Activated naive CD4-positive, alpha-beta T cell treated with anti-CD3 and anti-CD28 coated beads, Interleukin-2, amount 50 U/mL, for 24 hours (primary cell): Measurements from ENCODE around the gene ATXN2.
"Not testable (repeated sequence)": the region's sequence is repeated elsewhere in the genome, so short reads cannot be mapped to it uniquely, and the experiment has no call there.

ENCODE experiments used
- H3K27ac Mint-ChIP-seq: one replicate; pipeline ENCODE4 v1.8.0; 2021; ENCODE audit warnings: mild to moderate bottlenecking, mixed read lengths
- H3K27me3 Mint-ChIP-seq: one replicate; pipeline ENCODE4 v1.8.0; 2021; ENCODE audit warnings: mixed read lengths
- H3K36me3 Mint-ChIP-seq: one replicate; pipeline ENCODE4 v1.8.0; 2021; ENCODE audit warnings: mixed read lengths
- H3K4me1 Mint-ChIP-seq: one replicate; pipeline ENCODE4 v1.8.0; 2021; ENCODE audit warnings: mixed read lengths
- H3K4me3 Mint-ChIP-seq: one replicate; pipeline ENCODE4 v1.8.0; 2021; ENCODE audit warnings: mild to moderate bottlenecking, mixed read lengths
- H3K9me3 Mint-ChIP-seq: one replicate; pipeline ENCODE4 v1.8.0; 2021; ENCODE audit warnings: mixed read lengths

Gene ATXN2, protein sequence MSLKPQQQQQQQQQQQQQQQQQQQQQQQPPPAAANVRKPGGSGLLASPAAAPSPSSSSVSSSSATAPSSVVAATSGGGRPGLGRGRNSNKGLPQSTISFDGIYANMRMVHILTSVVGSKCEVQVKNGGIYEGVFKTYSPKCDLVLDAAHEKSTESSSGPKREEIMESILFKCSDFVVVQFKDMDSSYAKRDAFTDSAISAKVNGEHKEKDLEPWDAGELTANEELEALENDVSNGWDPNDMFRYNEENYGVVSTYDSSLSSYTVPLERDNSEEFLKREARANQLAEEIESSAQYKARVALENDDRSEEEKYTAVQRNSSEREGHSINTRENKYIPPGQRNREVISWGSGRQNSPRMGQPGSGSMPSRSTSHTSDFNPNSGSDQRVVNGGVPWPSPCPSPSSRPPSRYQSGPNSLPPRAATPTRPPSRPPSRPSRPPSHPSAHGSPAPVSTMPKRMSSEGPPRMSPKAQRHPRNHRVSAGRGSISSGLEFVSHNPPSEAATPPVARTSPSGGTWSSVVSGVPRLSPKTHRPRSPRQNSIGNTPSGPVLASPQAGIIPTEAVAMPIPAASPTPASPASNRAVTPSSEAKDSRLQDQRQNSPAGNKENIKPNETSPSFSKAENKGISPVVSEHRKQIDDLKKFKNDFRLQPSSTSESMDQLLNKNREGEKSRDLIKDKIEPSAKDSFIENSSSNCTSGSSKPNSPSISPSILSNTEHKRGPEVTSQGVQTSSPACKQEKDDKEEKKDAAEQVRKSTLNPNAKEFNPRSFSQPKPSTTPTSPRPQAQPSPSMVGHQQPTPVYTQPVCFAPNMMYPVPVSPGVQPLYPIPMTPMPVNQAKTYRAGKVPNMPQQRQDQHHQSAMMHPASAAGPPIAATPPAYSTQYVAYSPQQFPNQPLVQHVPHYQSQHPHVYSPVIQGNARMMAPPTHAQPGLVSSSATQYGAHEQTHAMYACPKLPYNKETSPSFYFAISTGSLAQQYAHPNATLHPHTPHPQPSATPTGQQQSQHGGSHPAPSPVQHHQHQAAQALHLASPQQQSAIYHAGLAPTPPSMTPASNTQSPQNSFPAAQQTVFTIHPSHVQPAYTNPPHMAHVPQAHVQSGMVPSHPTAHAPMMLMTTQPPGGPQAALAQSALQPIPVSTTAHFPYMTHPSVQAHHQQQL

DNA sequence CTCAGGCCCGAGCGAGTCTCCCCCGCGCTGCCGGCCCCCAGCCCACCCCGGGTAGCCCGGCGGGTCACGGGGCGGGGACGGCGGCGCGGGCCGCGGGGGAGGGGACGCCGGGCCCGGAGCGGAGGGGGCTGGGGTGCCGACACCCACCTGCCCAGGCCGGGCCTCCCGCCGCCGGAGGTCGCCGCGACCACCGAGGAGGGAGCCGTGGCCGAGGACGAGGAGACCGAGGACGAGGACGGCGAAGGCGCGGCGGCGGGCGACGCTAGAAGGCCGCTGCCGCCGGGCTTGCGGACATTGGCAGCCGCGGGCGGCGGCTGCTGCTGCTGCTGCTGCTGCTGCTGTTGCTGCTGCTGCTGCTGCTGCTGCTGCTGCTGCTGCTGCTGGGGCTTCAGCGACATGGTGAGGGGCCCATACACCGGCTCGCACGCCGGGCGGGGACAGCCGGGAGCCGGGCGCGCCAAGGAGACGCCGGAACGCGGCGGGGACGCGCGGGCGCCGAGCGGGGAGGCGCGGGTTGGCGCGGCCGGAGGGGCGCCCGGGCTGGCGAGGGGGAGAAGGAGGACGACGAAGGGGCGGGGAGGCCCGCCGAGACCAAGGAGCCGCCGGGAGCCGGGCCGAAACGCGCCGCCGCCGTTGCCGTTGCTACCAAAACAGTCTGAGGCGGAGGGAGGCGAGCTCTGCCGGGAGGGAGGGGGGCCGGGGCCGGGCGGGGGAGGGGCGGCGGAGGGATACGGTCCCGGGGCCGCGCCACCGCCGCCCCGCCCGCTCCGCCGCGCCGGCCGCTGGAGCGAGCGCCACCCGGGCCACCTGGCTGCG lies at the start of gene ATXN2:
ATXN2 (minus strand) TSS at position 679 of the 816 bp plus-strand sequence; CDS start at position 398, 281 bp downstream.
- peaks cover 42% of the 10 kb centered on the region for H3K4me1 Mint-ChIP-seq

DNA sequence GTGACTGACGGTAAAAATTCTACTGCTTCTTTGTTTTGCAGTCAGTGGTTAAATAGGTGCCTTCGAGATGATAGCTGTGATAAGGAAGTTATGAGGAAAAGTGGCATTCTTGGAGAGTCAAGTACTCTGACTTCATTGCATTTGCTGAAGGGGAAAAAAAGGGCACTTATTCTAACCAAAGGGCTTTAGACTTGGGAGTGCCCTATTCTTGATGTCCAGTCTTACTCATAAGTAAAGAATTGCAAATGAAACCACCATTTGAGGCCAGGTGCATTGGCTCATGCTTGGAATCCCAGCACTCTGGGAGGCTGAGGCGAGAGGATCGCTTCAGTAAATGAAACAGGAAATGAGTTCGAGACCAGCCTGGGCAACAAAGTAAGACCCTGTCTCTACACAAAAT lies 46.3 kb upstream of the ATXN2 start:
- Mint-ChIP-seq H3K27ac (peak overlapping the region; percentile 30), H3K27me3 (no peaks in the 10 kb centered on the region), H3K4me3 (no peak overlapping the region), H3K36me3 (peaks cover 3% of the 10 kb centered on the region), H3K4me1 (no peaks in the 10 kb centered on the region), H3K9me3 (no peaks in the 10 kb centered on the region)

More for the DNA sequence above, at the start of gene ATXN2:
- Mint-ChIP-seq H3K9me3 (no peaks in the 10 kb centered on the region), H3K27ac (peak within 1 kb of the TSS; percentile 95), H3K27me3 (no peaks in the 10 kb centered on the region), H3K36me3 (no peaks in the 10 kb centered on the region), H3K4me3 (peak within 1 kb of the TSS; percentile 94)

DNA sequence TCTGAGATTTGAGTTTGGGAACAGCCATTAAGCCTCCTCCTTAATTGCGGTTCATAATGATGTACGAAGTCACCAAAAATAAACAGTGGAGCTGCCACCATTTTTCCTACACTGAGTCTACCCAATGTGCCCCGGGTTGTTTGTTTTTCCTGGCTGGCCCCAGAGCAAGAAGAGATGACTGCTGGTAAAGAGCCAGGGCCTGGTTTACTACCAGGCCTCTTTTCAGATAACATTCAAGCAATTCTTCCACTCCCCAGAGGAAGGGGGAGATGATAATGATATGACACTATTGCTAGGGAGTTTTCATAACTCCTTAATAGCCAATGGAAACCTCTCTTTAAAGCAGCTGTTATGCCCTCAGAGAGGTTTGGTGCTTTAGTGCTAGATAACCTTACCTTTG lies 44.3 kb upstream of the ATXN2 start:
- H3K27me3 Mint-ChIP-seq = no peaks in the 10 kb centered on the region
- H3K36me3 Mint-ChIP-seq = peaks cover 3% of the 10 kb centered on the region
- H3K4me3 Mint-ChIP-seq = no peak overlapping the region
- no peaks in the 10 kb centered on the region for H3K9me3 Mint-ChIP-seq
- no peaks in the 10 kb centered on the region for H3K4me1 Mint-ChIP-seq
- H3K27ac Mint-ChIP-seq = no peak overlapping the region

DNA sequence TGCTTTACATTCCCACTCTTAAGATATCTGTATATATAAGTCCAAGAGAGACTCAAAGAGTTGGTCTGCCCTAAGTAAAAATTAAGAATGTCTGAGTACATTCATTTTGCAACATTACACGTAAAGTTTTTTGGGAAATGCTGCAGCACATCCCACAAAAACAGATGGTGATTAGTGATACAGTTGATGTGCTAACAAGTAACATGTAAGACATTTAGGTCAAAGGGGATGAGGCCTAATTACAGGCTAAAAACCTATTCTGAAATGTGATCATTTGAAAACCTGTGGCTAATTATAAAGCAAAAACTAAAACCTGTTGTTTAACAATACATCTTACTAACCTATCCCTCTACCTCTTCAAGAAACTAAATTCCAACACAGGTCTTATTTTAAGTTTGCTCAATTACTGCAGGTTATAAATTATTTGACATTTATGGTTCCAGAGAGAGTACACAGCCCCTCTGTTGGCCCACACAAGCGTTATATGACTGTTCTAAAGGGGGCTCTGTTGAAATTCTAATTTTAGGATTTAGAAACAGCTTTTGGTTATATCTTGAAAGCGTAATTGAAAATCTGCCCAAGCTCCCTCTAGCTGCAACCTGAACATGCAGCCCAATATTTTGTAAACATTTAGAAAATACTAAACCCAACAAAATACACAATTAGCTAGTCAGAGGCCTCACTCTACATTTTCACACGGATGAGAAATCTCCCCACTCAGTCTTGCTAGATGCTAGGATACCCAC lies 43.7 kb upstream of the ATXN2 start:
- Mint-ChIP-seq H3K36me3 (peaks cover 3% of the 10 kb centered on the region), H3K27ac (no peak overlapping the region), H3K9me3 (no peaks in the 10 kb centered on the region), H3K27me3 (no peaks in the 10 kb centered on the region), H3K4me3 (no peak overlapping the region), H3K4me1 (no peaks in the 10 kb centered on the region)

DNA sequence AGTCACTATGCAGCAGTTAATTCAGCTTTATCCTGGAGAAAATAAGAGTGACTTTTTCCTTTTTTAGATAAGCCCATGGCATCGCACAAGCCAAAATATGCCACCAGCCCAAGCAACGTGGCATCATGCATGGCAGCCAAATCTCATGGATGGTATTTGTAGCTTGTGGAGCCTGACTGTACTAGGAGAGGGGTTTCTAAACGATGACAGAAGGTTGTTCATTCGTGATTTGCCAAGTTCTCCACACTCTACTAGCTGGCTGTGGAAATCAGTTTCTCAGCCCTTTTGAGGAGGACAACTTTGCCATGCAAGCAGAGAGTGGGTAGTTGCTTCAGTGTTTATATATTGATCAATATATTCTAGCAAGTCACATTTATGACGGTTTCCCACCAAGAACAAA lies 41.4 kb upstream of the ATXN2 start:
- H3K9me3 Mint-ChIP-seq = no peaks in the 10 kb centered on the region

DNA sequence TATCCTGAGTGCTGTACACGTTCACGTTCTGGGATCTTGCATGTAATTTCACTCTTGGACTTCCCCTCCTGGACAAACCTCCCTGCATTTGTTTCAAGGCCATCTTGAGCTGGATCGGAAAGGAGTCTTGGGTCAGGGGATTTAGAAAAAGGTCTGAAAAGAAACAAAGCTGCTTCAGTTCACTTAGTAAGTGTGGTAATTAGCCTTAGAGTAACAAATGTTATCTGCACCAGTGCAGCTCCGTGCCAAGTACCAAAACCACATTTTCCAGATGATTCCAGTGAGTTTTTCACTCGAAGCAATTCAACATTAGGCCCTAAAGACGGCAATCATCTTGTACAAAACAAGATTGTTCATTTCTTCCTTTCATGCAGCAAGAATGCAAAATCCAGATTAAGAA lies 39.4 kb upstream of the ATXN2 start:
- H3K9me3 Mint-ChIP-seq = no peaks in the 10 kb centered on the region
- H3K36me3 Mint-ChIP-seq = no peaks in the 10 kb centered on the region
- no peak overlapping the region for H3K4me3 Mint-ChIP-seq
- H3K27me3 Mint-ChIP-seq = no peaks in the 10 kb centered on the region
- peaks cover 5% of the 10 kb centered on the region for H3K4me1 Mint-ChIP-seq
- no peak overlapping the region for H3K27ac Mint-ChIP-seq

More for the DNA sequence above, 41.4 kb upstream of the ATXN2 start:
- peaks cover 5% of the 10 kb centered on the region for H3K4me1 Mint-ChIP-seq
- no peak overlapping the region for H3K4me3 Mint-ChIP-seq
- H3K27me3 Mint-ChIP-seq = no peaks in the 10 kb centered on the region
- H3K36me3 Mint-ChIP-seq = no peaks in the 10 kb centered on the region
- H3K27ac Mint-ChIP-seq = no peak overlapping the region

DNA sequence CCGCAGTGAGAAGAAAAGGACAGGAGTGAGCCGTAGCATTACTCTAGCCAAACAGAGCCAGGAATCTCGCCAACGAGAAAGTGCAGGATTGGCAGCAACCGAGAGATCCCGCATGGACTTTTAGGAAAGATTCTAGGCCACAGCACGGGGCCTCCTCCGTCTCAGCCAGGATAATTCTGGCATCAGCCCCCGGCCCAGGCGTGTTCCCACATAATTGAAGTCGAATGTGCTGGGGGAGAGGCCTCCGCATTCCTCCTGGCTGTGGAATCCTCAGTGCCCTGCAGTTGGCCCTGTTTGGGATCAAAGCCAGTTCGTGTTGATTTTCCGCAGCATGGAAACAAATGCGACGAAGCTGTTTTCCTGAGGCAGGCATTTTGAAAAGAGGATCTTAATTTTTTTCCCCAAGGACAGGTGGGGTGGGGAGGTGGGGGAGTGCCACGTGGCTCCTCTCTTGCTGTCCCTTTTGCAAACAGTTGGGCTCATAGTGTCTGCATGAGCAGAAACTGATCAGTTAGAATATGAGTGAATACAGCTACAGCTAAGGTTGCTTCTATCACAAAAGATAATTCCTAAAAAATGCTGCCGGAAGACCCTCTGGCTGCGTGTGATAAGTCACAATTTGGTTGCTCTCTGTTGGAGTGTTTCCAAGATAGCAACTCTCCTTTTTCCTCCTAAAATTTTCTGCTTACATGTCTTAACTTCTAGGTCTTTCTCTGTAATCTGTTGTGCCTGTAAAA lies 37.3 kb upstream of the ATXN2 start:
- Mint-ChIP-seq H3K27ac (no peak overlapping the region), H3K36me3 (no peaks in the 10 kb centered on the region), H3K27me3 (no peaks in the 10 kb centered on the region), H3K4me3 (no peak overlapping the region), H3K4me1 (peaks cover 5% of the 10 kb centered on the region), H3K9me3 (no peaks in the 10 kb centered on the region)

DNA sequence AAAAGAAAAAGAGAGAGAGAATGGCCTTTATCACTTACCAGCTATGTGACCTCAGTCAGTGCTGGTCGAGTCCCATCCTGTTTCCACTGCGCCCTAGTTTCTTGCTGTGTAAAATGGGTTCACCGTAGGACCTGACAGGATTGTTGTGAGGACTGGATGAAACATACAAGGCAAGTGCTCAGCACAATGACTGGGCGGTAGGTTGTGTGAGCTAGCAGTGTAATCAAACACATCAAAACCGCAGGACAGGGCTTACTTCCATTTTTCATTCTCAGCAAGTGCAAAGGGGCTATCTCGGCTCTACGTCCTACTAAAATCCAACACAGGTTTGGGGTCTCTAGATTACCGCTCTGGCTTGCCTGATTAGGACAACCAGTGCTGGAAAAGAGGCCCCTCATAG lies 36.4 kb upstream of the ATXN2 start:
- no peaks in the 10 kb centered on the region for H3K36me3 Mint-ChIP-seq
- H3K4me1 Mint-ChIP-seq = peaks cover 5% of the 10 kb centered on the region
- H3K27me3 Mint-ChIP-seq = no peaks in the 10 kb centered on the region
- H3K4me3 Mint-ChIP-seq = no peak overlapping the region
- no peak overlapping the region for H3K27ac Mint-ChIP-seq
- no peaks in the 10 kb centered on the region for H3K9me3 Mint-ChIP-seq

DNA sequence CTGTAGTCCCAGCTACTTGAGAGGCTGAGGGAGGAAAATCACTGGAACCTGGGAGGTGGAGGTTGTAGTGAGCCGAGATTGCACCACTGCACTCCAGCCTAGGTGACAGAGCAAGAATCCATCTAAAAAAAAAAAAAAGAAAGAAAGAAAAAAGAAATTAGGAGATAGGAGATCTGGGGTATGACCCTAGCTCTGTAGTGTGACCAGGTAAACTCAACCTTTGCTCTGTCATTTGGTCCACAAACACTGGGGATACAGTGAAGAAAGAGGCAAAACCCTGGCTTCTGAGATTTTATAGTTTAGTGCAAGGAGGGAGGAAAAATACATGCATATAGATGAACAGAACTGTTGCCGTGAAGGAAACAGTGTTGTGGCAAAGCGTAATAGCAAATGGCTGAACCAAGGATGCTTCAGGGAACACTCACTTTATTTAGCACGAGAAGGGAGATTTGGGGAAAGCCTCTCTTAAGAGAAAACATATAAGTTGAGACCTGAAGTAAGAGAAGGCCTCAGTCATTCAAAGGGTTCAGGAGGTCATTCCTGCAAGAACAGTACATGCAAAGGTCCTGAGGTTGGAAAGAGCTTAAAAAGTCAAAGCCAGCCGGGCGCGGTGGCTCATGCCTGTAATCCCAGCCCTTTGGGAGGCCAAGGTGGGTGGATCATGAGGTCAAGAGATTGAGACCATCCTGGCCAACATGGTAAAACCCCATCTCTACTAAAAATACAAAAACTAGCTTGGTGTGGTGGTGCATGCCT lies 29.6 kb upstream of the ATXN2 start:
- Mint-ChIP-seq H3K4me3 (no peak overlapping the region), H3K27ac (no peak overlapping the region), H3K9me3 (no peaks in the 10 kb centered on the region), H3K4me1 (no peaks in the 10 kb centered on the region), H3K36me3 (no peaks in the 10 kb centered on the region), H3K27me3 (no peaks in the 10 kb centered on the region)

DNA sequence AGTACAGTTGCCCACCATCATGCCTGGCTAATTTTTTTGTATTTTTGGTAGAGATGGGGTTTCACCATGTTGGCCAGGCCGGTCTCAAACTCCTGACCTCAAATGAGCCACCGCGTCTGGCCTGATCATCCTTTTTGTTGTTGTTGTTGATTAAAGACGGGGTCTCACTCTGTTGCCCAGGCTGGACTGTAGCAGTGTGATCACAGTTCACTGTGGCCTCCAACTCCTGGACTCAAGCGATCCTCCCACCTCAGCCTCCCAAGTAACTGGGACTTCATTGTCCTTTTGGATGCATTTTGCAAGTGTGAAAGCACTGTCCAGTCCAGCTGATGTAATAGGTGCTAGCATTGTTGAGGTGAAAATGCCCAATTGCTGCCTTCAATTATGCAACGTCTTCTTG lies 27.1 kb upstream of the ATXN2 start:
- Mint-ChIP-seq H3K36me3 (no peaks in the 10 kb centered on the region), H3K27ac (no peak overlapping the region), H3K4me3 (no peak overlapping the region), H3K27me3 (no peaks in the 10 kb centered on the region), H3K4me1 (no peaks in the 10 kb centered on the region), H3K9me3 (no peaks in the 10 kb centered on the region)

DNA sequence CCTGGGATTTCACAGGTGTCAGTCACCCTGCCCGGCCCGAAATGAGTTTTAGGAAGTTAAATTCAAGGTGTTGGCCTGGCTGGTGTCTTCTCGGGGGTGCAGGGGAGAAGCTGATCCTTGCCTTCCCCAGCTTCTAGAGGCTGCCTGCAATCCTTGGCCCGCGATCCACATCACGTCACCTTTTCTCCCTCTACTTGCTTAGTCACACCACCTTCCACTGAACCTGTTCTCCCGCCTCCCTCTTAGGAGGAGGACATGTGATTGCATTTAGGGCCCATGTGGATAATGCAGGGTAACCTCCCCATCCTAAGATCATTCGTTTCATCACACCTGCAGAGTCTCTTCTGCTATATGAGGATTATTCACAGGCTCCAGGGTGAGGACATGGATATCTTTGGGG lies 25.4 kb upstream of the ATXN2 start:
- H3K27ac Mint-ChIP-seq = no peak overlapping the region
- no peaks in the 10 kb centered on the region for H3K27me3 Mint-ChIP-seq
- H3K36me3 Mint-ChIP-seq = no peaks in the 10 kb centered on the region
- no peaks in the 10 kb centered on the region for H3K9me3 Mint-ChIP-seq
- H3K4me1 Mint-ChIP-seq = no peaks in the 10 kb centered on the region
- no peak overlapping the region for H3K4me3 Mint-ChIP-seq

DNA sequence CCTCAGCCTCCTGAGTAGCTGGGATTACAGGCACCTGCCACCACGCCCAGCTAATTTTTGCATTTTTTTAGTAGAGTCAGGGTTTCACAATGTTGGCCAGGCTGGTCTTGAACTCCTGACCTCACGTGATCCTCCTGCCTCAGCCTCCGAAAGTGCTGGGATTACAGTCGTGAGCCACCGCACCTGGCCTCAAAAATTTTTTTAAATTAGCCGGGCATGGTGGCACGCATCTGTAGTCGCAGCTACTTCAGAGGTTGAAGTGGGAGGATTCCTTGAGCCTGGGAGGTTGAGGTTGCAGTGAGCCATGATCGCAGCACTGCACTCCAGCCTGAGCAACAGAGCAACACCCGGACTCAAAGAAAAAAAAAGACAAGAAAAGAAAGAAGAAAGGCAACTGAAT lies 18.7 kb upstream of the ATXN2 start:
- not testable (repeated sequence) for H3K9me3 Mint-ChIP-seq, H3K4me3 Mint-ChIP-seq, H3K27me3 Mint-ChIP-seq, H3K36me3 Mint-ChIP-seq, H3K27ac Mint-ChIP-seq, H3K4me1 Mint-ChIP-seq

DNA sequence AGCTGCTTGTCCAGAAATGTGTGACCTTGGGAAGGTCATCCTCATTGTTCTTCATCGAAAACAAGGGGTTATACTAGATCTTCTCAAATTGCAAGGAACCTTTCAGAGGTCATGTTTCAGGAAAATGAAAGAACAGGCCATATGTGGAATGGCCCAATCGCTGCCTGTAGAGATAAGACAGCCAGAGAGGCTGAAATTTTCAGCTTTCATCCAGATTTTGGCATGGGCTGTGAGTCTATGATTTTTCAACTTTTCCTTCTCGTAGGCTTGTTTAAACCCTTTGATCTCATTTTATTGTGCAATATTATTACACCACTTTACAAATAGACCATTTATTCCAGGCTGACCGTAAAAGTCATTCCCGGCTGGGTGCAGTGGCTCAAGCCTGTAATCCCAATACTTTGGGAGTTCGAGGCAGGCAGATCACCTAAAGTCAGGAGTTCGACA lies 17.1 kb upstream of the ATXN2 start:
- Mint-ChIP-seq H3K4me1 (no peaks in the 10 kb centered on the region), H3K27ac (no peak overlapping the region), H3K36me3 (no peaks in the 10 kb centered on the region), H3K4me3 (no peak overlapping the region), H3K27me3 (no peaks in the 10 kb centered on the region), H3K9me3 (no peaks in the 10 kb centered on the region)
